ENCODE results near the gene RLN1.
A peak's percentile ranks its signal among the peaks of the same experiment; 100 is the strongest.
"Not testable (repeated sequence)": the region's sequence is repeated elsewhere in the genome, so short reads cannot be mapped to it uniquely, and the experiment has no call there.

The RLN1 gene

GRCh38 chr9:5338992-5339981 lies at the start of gene RLN1:
Gene RLN1 (minus strand): TSS chr9:5339876. CDS start chr9:5339746, 130 bp downstream.
- not testable (repeated sequence) for H3K4me1 ChIP-seq (ENCODE audit: control insufficient read depth in 5 of 5, insufficient read depth in 5 of 5, low read length in 5 of 5); H3K9ac ChIP-seq (ENCODE audit: low read length in 5 of 5); H3K36me3 ChIP-seq (ENCODE audit: control insufficient read depth in 5 of 5, insufficient read depth in 5 of 5, low read length in 5 of 5); H3K27me3 ChIP-seq (ENCODE audit: control insufficient read depth in 5 of 5, insufficient read depth in 4 of 5, low read length in 5 of 5); H3K27ac ChIP-seq (ENCODE audit: low read depth, low read length); H3K9me3 ChIP-seq (ENCODE audit: control insufficient read depth in 5 of 5, low read length in 5 of 5)
- H3K4me3 ChIP-seq (ENCODE audit: low read depth in 1 of 5, low read length in 5 of 5), result peak within 1 kb of the TSS in 1 of 5 donors; percentile 48

- no peaks in the 10 kb centered on the region for H3K27me3 ChIP-seq (ENCODE audit: control insufficient read depth in 5 of 5, insufficient read depth in 4 of 5, low read length in 5 of 5)
- no peak overlapping the region for H3K9ac ChIP-seq (ENCODE audit: low read length in 5 of 5)
- no peak overlapping the region for H3K4me3 ChIP-seq (ENCODE audit: low read depth in 1 of 5, low read length in 5 of 5)
- H3K9me3 ChIP-seq (ENCODE audit: control insufficient read depth in 5 of 5, low read length in 5 of 5), result no peaks in the 10 kb centered on the region
- H3K36me3 ChIP-seq (ENCODE audit: control insufficient read depth in 5 of 5, insufficient read depth in 5 of 5, low read length in 5 of 5), result peaks cover 0 to 3% (median 0%) of the 10 kb centered on the region in 5 donors
- peaks cover 0 to 21% (median 13%) of the 10 kb centered on the region in 5 donors for H3K4me1 ChIP-seq (ENCODE audit: control insufficient read depth in 5 of 5, insufficient read depth in 5 of 5, low read length in 5 of 5)
- no peak overlapping the region for H3K27ac ChIP-seq (ENCODE audit: low read depth, low read length)
These were observed 49.5 kb upstream of the RLN1 start for GRCh38 chr9:5389109-5389732.

GRCh38 chr9:5388026-5388819 lies 48.5 kb upstream of the RLN1 start:
- Histone ChIP-seq H3K9ac (ENCODE audit: low read length in 5 of 5) (no peak overlapping the region), H3K36me3 (ENCODE audit: control insufficient read depth in 5 of 5, insufficient read depth in 5 of 5, low read length in 5 of 5) (peaks cover 0 to 3% (median 0%) of the 10 kb centered on the region in 5 donors)

GRCh38 chr9:5384436-5384835 lies 44.8 kb upstream of the RLN1 start:
- Histone ChIP-seq H3K27ac (ENCODE audit: low read depth, low read length) (no peak overlapping the region), H3K4me3 (ENCODE audit: low read depth in 1 of 5, low read length in 5 of 5) (no peak overlapping the region), H3K27me3 (ENCODE audit: control insufficient read depth in 5 of 5, insufficient read depth in 4 of 5, low read length in 5 of 5) (peaks cover 0 to 2% (median 0%) of the 10 kb centered on the region in 5 donors), H3K9me3 (ENCODE audit: control insufficient read depth in 5 of 5, low read length in 5 of 5) (no peaks in the 10 kb centered on the region), H3K4me1 (ENCODE audit: control insufficient read depth in 5 of 5, insufficient read depth in 5 of 5, low read length in 5 of 5) (peaks cover 0 to 21% (median 13%) of the 10 kb centered on the region in 5 donors), H3K9ac (ENCODE audit: low read length in 5 of 5) (no peak overlapping the region), H3K36me3 (ENCODE audit: control insufficient read depth in 5 of 5, insufficient read depth in 5 of 5, low read length in 5 of 5) (peaks cover 0 to 10% (median 4%) of the 10 kb centered on the region in 5 donors)

More at GRCh38 chr9:5388026-5388819, 48.5 kb upstream of the RLN1 start:
- no peak overlapping the region for H3K4me3 ChIP-seq (ENCODE audit: low read depth in 1 of 5, low read length in 5 of 5)
- H3K4me1 ChIP-seq (ENCODE audit: control insufficient read depth in 5 of 5, insufficient read depth in 5 of 5, low read length in 5 of 5), result peaks cover 0 to 21% (median 13%) of the 10 kb centered on the region in 5 donors
- H3K9me3 ChIP-seq (ENCODE audit: control insufficient read depth in 5 of 5, low read length in 5 of 5), result no peaks in the 10 kb centered on the region
- no peak overlapping the region for H3K27ac ChIP-seq (ENCODE audit: low read depth, low read length)
- no peaks in the 10 kb centered on the region for H3K27me3 ChIP-seq (ENCODE audit: control insufficient read depth in 5 of 5, insufficient read depth in 4 of 5, low read length in 5 of 5)

- no peak overlapping the region for H3K4me3 ChIP-seq (ENCODE audit: low read depth in 1 of 5, low read length in 5 of 5)
- H3K36me3 ChIP-seq (ENCODE audit: control insufficient read depth in 5 of 5, insufficient read depth in 5 of 5, low read length in 5 of 5), result peaks cover 0 to 12% (median 4%) of the 10 kb centered on the region in 5 donors
- H3K9ac ChIP-seq (ENCODE audit: low read length in 5 of 5), result no peak overlapping the region
- no peak overlapping the region for H3K27ac ChIP-seq (ENCODE audit: low read depth, low read length)
- peaks cover 0 to 8% (median 3%) of the 10 kb centered on the region in 5 donors for H3K4me1 ChIP-seq (ENCODE audit: control insufficient read depth in 5 of 5, insufficient read depth in 5 of 5, low read length in 5 of 5)
- H3K9me3 ChIP-seq (ENCODE audit: control insufficient read depth in 5 of 5, low read length in 5 of 5), result no peaks in the 10 kb centered on the region
- H3K27me3 ChIP-seq (ENCODE audit: control insufficient read depth in 5 of 5, insufficient read depth in 4 of 5, low read length in 5 of 5), result peaks cover 0 to 2% (median 0%) of the 10 kb centered on the region in 5 donors
These were observed 42.8 kb upstream of the RLN1 start for GRCh38 chr9:5382479-5382878.

- peaks cover 0 to 3% (median 0%) of the 10 kb centered on the region in 5 donors for H3K36me3 ChIP-seq (ENCODE audit: control insufficient read depth in 5 of 5, insufficient read depth in 5 of 5, low read length in 5 of 5)
- no peaks in the 10 kb centered on the region for H3K27me3 ChIP-seq (ENCODE audit: control insufficient read depth in 5 of 5, insufficient read depth in 4 of 5, low read length in 5 of 5)
- no peaks in the 10 kb centered on the region for H3K4me1 ChIP-seq (ENCODE audit: control insufficient read depth in 5 of 5, insufficient read depth in 5 of 5, low read length in 5 of 5)
- H3K27ac ChIP-seq (ENCODE audit: low read depth, low read length), result no peak overlapping the region
- H3K4me3 ChIP-seq (ENCODE audit: low read depth in 1 of 5, low read length in 5 of 5), result no peak overlapping the region
- H3K9ac ChIP-seq (ENCODE audit: low read length in 5 of 5), result no peak overlapping the region
- no peaks in the 10 kb centered on the region for H3K9me3 ChIP-seq (ENCODE audit: control insufficient read depth in 5 of 5, low read length in 5 of 5)
These were observed 36.3 kb upstream of the RLN1 start for GRCh38 chr9:5375790-5376477.

- Histone ChIP-seq H3K9me3 (ENCODE audit: control insufficient read depth in 5 of 5, low read length in 5 of 5) (no peaks in the 10 kb centered on the region), H3K36me3 (ENCODE audit: control insufficient read depth in 5 of 5, insufficient read depth in 5 of 5, low read length in 5 of 5) (peaks cover 0 to 3% (median 0%) of the 10 kb centered on the region in 5 donors), H3K9ac (ENCODE audit: low read length in 5 of 5) (no peak overlapping the region), H3K4me1 (ENCODE audit: control insufficient read depth in 5 of 5, insufficient read depth in 5 of 5, low read length in 5 of 5) (no peaks in the 10 kb centered on the region), H3K27ac (ENCODE audit: low read depth, low read length) (no peak overlapping the region), H3K27me3 (ENCODE audit: control insufficient read depth in 5 of 5, insufficient read depth in 4 of 5, low read length in 5 of 5) (no peaks in the 10 kb centered on the region), H3K4me3 (ENCODE audit: low read depth in 1 of 5, low read length in 5 of 5) (no peak overlapping the region)
These were observed 35.4 kb upstream of the RLN1 start for GRCh38 chr9:5375091-5375490.

- Histone ChIP-seq H3K27me3 (ENCODE audit: control insufficient read depth in 5 of 5, insufficient read depth in 4 of 5, low read length in 5 of 5) (no peaks in the 10 kb centered on the region), H3K4me3 (ENCODE audit: low read depth in 1 of 5, low read length in 5 of 5) (no peak overlapping the region), H3K4me1 (ENCODE audit: control insufficient read depth in 5 of 5, insufficient read depth in 5 of 5, low read length in 5 of 5) (peaks cover 0 to 21% (median 10%) of the 10 kb centered on the region in 5 donors), H3K27ac (ENCODE audit: low read depth, low read length) (no peak overlapping the region), H3K9ac (ENCODE audit: low read length in 5 of 5) (no peak overlapping the region), H3K9me3 (ENCODE audit: control insufficient read depth in 5 of 5, low read length in 5 of 5) (peaks cover 0 to 4% (median 0%) of the 10 kb centered on the region in 5 donors), H3K36me3 (ENCODE audit: control insufficient read depth in 5 of 5, insufficient read depth in 5 of 5, low read length in 5 of 5) (no peaks in the 10 kb centered on the region)
These were observed 24.8 kb upstream of the RLN1 start for GRCh38 chr9:5364294-5365024.
